ENCODE results near the gene AFDN.

DNA sequence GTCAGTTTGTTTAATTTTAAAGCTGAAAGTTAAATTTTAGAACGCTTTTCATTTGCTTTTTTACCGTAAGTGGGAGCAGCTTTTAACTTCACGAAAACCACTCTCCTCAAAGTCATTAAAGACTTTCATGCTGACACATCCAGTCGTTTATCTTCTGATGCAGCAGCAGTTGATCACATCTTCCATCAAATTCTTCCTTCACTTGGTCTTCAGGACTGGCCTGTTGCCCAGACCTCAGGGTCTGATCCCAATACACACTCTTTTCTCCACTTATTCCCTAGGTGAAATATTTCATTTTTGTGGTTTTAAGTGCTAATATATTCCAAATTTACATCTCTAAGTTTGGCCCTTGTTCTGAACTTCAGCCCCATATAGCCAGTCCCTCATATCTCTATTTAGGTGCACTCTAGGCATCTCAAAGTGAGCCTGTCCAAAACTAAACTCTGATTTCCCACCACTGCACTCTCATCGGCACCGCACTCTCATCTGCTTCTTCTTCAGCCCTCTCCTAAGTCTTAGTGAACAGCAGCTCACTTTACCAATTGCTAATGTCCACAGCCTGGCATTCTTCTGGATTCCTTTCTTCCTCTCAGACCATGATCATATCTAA lies 20.4 kb downstream of the AFDN start:
- TF ChIP-seq POLR2A (IDR thresholded peaks at IDR 0.05) = no peak
- TF ChIP-seq, protein P1, sequence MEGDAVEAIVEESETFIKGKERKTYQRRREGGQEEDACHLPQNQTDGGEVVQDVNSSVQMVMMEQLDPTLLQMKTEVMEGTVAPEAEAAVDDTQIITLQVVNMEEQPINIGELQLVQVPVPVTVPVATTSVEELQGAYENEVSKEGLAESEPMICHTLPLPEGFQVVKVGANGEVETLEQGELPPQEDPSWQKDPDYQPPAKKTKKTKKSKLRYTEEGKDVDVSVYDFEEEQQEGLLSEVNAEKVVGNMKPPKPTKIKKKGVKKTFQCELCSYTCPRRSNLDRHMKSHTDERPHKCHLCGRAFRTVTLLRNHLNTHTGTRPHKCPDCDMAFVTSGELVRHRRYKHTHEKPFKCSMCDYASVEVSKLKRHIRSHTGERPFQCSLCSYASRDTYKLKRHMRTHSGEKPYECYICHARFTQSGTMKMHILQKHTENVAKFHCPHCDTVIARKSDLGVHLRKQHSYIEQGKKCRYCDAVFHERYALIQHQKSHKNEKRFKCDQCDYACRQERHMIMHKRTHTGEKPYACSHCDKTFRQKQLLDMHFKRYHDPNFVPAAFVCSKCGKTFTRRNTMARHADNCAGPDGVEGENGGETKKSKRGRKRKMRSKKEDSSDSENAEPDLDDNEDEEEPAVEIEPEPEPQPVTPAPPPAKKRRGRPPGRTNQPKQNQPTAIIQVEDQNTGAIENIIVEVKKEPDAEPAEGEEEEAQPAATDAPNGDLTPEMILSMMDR (IDR thresholded peaks at IDR 0.05) = no peak

Data from thyroid gland (tissue), 4 donors.